GM19438 (cell line): Measurements from ENCODE around the gene FGF22.
"Not testable (repeated sequence)": the region's sequence is repeated elsewhere in the genome, so short reads cannot be mapped to it uniquely, and the experiment has no call there.

Experiments
- ATAC-seq: cut with Tn5 transposase; IDR thresholded peaks from one replicate; pipeline ENCODE4 v1.9.1; 2021; ENCODE audit warnings: low read depth; ENCODE audit not compliant: unreplicated experiment

FGF22 gene

DNA sequence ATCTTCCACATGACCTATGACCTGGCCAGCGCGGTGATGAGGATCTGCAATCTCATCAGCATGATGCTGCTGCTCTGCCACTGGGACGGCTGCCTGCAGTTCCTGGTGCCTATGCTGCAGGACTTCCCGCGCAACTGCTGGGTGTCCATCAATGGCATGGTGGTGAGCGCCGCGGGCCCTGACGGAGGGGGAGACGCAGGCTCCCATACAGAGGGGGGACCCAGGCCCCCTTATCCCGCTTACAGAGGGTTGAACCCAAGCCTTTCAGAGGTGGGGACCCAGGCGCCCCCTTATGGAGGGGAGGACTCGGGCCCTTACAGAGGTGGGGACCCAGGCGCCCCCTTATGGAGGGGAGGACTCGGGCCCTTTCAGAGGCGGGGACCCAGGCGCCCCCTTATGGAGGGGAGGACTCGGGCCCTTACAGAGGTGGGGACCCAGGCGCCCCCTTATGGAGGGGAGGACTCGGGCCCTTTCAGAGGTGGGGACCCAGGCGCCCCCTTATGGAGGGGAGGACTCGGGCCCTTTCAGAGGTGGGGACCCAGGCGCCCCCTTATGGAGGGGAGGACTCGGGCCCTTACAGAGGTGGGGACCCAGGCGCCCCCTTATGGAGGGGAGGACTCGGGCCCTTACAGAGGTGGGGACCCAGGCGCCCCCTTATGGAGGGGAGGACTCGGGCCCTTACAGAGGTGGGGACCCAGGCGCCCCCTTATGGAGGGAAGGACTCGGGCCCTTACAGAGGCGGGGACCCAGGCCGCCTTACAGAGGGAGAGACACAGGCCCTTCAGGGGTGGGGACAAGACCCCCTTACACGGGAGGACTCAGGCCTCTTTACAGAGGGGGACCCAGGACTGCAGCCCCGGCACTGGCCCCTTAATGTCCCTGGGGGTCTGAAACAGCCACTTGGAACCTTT lies 34.4 kb upstream of the FGF22 start:
- ATAC-seq = not testable (repeated sequence)

DNA sequence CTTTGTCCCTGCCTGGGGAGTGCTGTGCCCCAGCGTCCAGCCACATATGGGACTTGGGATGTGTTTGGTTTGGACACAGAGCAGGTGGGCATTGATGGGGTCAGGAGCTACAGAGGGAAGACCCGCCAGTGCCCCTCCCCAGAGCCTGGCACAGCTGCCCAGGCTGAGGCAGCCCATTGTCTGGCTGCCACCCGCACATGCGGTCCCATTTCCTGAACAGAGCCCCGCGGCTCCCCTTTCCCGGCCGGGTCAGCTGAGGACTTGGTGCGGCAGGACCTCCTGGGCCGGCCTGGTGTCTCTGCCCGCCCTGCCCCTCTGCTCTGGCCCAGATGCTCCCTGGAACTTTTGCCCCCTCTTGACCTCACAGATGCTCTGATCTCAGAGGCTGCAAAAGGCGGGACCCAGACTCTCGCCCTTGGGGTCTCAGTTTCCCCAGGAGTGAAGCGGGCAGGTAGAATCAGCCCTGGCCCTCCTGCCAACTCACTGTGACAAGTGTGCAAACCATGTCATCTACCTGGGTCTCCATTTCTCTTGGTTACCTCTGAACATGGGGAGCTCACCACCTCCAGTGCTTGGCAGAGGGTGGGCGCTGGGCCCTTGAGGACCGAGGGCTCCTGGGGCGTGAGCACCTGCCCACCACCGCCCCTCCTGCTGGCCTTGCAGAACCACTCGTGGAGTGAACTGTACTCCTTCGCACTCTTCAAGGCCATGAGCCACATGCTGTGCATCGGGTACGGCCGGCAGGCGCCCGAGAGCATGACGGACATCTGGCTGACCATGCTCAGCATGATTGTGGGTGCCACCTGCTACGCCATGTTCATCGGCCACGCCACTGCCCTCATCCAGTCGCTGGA lies 32.2 kb upstream of the FGF22 start:
- no peak for ATAC-seq

DNA sequence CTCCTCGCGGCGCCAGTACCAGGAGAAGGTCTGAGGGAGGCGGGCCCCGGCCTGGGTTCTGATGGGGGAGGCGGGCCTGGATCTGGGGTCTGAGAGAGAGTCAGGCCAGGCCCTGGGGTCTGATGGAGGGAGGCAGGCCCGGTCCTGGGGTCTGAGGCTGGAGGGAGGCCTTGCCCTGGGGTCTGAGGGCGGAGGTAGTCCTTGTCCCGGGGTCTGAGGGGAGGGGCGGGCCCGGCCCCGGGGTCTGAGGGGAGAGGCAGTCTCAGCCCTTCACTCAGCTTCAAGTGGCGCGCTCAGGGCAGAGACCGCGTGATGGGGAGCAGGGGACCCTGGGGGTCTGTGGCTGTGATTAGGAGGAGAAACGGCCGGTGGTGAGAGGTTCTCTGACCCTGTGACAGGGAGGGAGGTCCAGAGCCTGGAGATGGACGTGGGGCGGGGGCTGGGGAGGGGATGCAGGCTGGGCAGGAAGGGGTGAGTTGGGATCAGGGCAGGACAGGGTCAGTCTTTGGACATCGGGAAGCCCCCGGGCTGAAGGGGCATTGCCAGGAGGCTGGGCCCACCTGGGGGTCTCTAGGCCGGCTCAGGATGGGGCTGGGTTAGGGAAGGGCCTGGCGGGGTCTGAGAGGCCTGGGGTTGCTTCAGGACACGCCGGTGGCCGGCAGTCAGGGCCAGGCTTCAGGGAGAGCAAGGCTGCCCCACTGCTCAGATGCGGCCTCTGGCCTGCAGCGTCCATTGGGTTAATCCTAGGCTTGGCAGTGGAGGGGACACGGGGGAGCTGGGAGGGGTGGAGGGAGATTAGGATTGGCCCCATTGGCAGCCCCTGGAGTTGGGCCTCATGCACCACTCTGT lies 31.3 kb upstream of the FGF22 start:
- no peak for ATAC-seq

DNA sequence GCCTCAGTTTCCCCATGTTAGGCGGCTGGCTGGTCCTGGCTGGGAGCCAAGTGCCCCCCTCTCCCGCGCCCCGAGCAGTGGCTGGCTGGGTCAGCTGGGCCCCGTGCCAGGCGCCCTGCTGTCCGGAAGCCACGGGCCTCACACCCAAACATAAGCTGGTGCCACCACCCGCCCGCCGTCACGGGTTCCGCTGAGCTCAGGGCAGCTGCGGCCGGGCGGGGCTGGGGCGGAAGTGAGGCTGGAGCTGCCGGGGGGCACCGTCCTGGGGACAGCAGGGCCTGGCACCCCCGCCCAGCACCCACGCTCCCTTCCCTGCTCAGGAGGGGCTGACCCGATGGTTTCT lies 30.7 kb upstream of the FGF22 start:
- no peak for ATAC-seq

DNA sequence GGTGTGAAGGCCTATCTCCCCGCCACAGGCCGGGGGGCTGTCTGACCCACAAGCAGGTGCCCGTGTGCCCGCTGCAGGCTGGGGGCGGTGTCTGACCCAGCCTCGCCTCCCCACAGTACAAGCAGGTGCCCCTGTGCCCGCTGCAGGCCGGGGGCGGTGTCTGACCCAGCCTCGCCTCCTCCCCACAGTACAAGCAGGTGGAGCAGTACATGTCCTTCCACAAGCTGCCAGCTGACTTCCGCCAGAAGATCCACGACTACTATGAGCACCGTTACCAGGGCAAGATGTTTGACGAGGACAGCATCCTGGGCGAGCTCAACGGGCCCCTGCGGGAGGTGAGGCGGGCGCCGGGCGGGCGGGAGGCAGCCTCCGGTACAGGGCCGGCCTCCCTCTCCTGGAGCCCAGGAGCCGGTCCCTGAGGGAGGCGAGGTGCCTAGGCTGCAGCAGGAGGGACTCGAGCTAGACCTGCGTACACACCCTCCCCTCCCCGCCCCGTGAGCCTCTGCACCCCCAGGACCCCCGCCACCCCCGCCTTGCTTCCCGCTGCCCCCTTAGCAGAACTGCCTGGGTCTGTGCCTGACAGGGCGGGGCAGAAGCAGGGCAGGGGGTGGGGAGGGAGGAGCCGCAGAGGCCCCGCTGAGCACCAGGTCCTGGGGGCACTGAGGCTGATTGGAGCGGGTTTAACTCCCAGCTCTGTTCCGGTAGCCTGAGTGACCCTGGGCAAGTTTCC lies 29.4 kb upstream of the FGF22 start:
- no peak for ATAC-seq

DNA sequence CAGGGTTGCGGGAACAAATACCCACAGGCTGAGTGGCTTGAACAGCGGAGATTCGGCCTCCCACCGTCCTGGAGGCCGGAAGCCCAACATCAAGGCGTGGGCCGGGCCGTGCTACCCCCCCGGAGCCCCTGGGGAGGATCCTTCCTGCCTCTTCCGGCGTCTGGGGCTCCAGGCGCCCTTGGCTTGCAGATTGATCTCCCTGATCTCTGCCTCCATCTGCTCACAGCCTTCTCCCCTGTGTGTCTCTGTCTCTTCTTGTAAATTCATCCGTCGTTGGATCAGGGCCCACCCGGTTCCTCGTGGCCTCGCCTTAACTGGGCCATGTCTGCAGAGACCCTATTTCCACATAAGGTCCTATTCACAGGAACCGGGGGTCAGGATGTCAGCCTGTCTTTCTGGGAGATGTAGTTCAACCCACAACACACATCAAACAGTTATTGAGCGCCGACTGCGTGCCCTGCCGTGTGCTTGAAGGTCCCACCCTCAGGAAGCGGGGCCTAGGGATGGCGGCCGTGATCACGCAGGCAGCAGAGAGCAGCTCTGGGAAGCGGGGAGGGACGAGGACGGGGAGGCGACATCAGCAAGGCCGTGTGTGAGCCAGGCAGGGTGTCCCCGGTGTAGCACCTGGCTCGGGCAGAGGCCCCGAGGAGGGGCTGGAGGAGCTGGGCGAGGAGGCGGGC lies 28.7 kb upstream of the FGF22 start:
- ATAC-seq = no peak

DNA sequence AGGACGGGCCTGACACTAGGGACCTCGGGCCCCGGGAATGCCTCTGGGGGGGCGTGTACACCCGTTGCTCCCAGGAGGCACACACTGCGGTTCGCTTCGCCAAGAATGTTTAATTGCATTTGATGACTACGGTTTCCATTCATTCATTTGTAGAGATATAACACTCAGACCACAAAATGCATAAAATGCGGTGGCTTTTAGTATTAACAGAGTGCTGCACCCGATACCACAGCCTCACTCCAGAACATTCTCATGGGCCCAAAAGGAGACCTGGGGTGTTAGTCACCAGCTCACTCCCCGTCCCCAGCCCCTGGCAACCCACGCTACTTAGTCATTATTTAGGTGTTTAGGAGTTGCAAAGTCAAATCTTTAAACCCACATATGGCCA lies 28.2 kb upstream of the FGF22 start:
- no peak for ATAC-seq

DNA sequence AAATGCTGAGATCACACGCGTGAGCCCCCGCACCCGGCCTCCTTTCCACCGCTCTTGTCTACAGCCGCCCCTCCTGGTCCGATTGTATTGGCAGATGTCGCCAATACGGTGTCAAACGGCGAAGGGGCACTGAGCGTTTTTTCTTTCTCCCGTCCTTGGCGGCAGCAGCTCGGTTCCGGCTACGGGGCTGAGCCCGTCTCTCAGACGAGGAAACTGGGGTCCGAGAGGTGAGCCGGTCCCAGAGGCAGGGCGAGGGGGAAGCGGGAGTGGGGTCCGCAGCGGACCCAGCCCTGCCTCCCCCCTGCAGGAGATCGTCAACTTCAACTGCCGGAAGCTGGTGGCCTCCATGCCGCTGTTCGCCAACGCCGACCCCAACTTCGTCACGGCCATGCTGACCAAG lies 26.7 kb upstream of the FGF22 start:
- ATAC-seq = no peak

DNA sequence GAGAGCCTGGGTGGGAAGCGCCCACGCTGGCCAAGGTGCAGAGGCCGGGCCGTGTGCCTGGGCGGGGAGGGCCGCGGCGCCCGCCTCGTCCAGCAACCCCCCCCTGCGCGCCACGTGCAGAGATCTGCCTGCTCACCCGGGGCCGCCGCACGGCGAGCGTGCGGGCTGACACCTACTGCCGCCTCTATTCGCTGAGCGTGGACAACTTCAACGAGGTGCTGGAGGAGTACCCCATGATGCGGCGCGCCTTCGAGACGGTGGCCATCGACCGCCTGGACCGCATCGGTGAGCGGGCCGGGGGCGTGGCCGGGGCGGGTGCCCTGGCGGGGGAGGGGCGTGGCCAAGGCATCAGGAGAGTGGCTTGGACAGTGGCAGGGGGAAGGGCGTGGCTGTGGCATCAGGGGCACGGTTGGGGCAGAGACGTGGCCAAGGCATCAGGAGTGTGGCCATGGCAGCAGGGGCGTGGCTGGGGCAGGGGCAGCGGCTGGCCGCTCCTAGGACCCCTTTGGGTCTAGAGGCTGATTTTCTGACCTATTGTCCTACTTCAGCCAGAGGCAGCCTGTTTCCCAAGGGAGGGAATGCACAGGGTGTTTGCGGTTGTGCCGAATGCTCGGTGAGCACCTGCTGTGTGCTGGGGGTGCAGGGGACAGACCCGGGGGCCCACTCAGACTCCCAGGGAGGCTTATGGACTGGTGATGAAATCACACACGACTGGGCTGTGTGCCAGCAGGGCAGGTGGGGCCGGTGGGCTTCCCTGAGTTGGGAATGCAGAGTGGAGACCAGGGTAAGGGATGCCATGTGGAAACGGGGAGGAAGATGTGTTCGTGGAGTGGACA lies 25.7 kb upstream of the FGF22 start:
- no peak for ATAC-seq

DNA sequence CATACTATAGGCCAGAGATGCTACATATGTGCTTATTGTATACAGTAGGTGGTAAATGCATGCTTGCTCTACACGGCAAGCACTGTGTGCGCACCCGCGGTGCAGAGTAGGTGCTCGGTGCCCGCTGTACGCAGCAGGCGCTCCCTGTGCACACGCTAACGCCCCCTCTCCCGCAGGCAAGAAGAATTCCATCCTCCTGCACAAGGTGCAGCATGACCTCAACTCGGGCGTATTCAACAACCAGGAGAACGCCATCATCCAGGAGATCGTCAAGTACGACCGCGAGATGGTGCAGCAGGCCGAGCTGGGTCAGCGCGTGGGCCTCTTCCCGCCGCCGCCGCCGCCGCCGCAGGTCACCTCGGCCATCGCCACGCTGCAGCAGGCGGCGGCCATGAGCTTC lies 24.1 kb upstream of the FGF22 start:
- no peak for ATAC-seq

DNA sequence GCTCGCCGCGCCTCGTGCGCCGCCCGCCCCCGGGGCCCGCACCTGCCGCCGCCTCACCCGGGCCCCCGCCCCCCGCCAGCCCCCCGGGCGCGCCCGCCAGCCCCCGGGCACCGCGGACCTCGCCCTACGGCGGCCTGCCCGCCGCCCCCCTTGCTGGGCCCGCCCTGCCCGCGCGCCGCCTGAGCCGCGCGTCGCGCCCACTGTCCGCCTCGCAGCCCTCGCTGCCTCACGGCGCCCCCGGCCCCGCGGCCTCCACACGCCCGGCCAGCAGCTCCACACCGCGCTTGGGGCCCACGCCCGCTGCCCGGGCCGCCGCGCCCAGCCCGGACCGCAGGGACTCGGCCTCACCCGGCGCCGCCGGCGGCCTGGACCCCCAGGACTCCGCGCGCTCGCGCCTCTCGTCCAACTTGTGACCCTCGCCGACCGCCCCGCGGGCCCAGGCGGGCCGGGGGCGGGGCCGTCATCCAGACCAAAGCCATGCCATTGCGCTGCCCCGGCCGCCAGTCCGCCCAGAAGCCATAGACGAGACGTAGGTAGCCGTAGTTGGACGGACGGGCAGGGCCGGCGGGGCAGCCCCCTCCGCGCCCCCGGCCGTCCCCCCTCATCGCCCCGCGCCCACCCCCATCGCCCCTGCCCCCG lies 23.5 kb upstream of the FGF22 start:
- ATAC-seq = no peak

DNA sequence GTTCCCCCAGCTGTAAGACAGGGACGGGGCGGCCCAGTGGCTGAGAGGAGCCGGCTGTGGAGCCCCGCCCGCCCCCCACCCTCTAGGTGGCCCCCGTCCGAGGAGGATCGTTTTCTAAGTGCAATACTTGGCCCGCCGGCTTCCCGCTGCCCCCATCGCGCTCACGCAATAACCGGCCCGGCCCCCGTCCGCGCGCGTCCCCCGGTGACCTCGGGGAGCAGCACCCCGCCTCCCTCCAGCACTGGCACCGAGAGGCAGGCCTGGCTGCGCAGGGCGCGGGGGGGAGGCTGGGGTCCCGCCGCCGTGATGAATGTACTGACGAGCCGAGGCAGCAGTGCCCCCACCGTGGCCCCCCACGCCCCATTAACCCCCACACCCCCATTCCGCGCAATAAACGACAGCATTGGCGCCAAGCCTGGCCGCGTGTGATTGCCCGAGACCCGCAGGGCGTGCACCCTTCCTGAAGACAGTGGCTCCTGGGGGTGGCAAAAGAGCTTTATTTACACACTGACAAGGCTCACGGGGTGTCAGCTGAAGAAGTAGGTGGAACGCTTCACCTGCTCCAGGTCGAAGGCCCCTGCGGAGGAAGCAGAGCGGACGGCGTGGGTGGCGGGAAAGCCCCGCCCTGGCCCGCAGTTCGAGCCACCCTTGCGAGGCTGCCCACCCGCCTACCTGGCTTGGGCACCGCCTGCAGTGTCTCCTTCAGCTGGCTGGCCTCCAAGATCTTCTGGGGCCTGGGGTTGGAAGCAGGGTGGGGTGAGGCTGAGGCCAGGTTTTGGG lies 22.7 kb upstream of the FGF22 start:
- ATAC-seq = no peak

DNA sequence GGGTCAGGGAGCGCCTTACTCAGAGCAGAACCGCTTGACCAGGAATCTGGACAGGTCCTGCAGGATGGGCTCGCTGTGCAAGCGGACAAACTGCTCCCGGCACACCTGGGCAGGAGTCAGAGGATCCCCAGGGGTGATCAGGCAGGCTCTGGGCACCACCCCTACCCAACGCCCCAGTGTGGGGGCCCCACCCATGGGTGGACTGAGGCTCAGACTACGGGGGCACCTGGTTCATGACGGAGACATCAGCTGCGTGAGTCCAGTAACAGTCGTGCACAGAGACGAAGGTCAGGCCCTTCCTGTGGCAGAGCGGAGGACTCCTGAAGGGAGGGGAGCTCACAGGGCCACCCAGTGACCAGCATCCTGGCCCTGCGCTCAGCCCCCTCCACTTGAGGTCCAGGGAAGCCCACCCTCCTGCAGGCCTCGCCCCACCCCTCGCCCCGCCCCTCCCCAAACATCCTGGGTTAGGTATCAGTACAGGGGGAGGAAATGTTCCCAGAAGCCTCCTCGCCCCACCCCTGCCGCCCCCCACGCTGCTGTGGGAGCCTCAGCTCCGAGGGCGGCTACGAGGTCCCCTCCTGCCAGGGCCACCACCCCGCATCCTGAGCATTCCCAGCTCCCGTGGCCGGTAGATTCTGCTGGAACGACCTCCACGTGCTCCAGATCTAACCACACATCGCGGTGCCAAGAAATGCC lies 22.0 kb upstream of the FGF22 start:
- ATAC-seq = no peak

DNA sequence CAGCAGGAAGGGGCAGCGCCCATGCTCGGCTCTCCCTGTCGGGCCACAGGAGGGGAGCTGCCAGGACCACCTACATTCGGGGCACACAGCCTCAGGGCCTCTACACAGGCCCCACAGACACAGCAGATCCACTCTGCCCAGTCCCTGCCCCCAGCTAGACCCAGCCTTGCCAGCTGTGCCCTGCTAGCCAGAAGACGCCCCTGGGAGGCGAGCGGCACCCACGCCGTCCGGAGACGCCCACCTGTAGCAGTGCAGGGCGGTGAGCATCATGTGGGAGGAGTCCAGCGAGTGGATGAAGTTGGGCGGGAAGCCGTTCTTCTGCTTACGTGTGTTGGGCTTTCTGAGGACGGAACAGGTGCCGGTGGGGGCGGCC lies 21.4 kb upstream of the FGF22 start:
- no peak for ATAC-seq

DNA sequence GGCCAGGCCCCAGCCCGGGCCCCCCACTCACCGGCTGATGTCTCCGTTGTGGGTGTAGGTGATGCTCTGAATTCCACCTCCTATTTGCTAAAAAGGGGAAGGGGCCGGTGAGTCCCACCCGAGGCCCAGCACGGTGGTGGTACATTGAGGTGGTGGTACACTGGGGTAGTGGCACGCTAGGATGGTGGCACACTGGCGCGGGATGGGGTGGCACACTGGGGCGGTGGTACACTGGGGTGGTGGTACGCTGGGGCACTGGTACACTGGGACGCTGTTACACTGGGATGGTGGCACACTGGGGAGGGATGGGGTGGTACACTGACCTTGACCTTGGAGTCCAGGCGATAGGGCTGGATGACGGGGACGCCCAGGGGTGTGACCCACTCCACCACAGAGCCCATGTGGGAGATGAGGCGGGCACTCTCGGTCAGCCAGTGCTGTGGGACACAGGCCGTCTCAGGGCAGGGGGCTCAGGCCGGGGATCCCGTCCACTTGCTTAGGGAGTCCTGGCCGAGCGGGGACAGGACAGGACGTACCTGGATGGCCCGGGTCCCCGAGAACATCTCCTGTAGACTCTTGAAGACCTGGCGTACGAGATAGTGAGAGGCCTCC lies 20.9 kb upstream of the FGF22 start:
- no peak for ATAC-seq

DNA sequence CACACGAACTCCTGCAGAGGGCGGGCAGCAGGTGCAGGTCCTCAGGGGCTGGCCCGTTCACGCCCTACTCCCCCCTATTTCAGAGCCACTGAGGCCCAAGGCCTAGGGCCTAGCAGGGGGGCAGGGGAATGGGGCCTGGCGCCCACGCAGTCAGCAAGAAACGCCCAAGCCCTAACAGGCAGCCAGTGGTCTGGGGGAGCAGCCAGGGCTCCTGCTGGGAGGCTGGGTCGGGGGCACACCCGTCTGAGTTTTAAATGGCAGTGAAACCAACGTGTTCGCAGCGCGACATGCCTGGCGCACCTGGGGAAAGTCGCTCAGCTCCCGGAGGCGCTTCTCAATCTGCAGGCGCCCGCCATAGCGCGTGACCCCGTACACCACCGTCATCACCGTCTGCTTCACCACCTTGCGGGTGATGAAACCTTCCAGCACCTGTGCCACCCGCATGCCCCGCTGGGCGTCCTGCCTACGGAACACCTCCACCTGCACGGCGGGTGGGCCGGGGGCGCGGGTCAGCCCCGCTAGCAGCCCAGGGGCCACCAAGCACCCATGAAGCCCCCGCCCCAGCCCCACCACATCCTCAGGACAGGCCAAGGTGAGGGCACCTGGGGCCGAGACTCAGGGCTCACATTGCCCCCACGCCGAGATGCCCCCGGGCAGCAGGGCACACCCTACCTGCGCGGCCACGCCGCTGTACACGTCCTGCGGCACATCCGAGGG lies 20.2 kb upstream of the FGF22 start:
- no peak for ATAC-seq
